NT2/D1 (cell line): Measurements from ENCODE around the gene KDM1A.
"Not testable (repeated sequence)": the region's sequence is repeated elsewhere in the genome, so short reads cannot be mapped to it uniquely, and the experiment has no call there.

Source experiments
- YY1 ChIP-seq: IDR thresholded peaks from 2 replicates; pipeline ENCODE4 v1.6.1; 2011; ENCODE audit not compliant: insufficient read length, insufficient read depth
- ZNF274 ChIP-seq: IDR thresholded peaks from 2 replicates; pipeline ENCODE4 v1.6.1; 2011; ENCODE audit warnings: mild to moderate bottlenecking, low read depth, low read length

- TF ChIP-seq ZNF274, YY1: not testable (repeated sequence)
These were observed 26.0 kb upstream of the KDM1A start for GRCh38 chr1:22993220-22993795.
